GM23248 (cell line): ENCODE data around the gene METTL25.

Experiments
- EZH2 ChIP-seq: fragments of 200-600 bp; sonication (generic); IDR thresholded peaks from 2 replicates; pipeline ENCODE4 v1.6.1; 2018; ENCODE audit warnings: antibody characterized with exemption, mild to moderate bottlenecking; ENCODE audit not compliant: insufficient read depth, poor library complexity, severe bottlenecking
- EZH2phosphoT487 ChIP-seq: fragments of 200-600 bp; sonication (generic); IDR thresholded peaks from 2 replicates; pipeline ENCODE4 v1.6.1; 2018; ENCODE audit warnings: antibody characterized with exemption, moderate library complexity, mild to moderate bottlenecking, low read depth; ENCODE audit not compliant: insufficient read depth

GRCh38 chr12:82468563-82468962 is 110.2 kb downstream of the METTL25 start:
- no peak for TF ChIP-seq EZH2
- TF ChIP-seq EZH2phosphoT487 = no peak
